Sigmoid colon (tissue), 7 donors: ENCODE data around the gene PIAS1. TPM values are rescaled to one million over a fixed set of nuclear protein-coding genes. Genes with fewer than 3 reads are reported as not detected.

ENCODE experiments used
- DNase-seq: peaks from one replicate; pipeline ENCODE4 v3.0.0-alpha.2; 2019
- H3K27ac ChIP-seq, 4 donors: fragments of 200-600 bp; sonication (generic); one replicate each; pipeline ENCODE4 v1.5.1; 2016 to 2019; ENCODE audit warnings: mild to moderate bottlenecking in 1 of 4
- H3K27me3 ChIP-seq, 3 donors: fragments of 200-600 bp; sonication (generic); one replicate each; pipeline ENCODE4 v1.5.1; 2019; ENCODE audit warnings: mild to moderate bottlenecking in 1 of 3
- H3K36me3 ChIP-seq, 4 donors: fragments of 200-600 bp; sonication (generic); one replicate each; pipeline ENCODE4 v1.5.1; 2016 to 2019
- H3K4me1 ChIP-seq, 4 donors: fragments of 200-600 bp; sonication (generic); one replicate each; pipeline ENCODE4 v1.5.1; 2017 to 2019
- H3K4me3 ChIP-seq, 4 donors: fragments of 200-600 bp; sonication (generic); one replicate each; pipeline ENCODE4 v1.5.1; 2017 to 2019; ENCODE audit warnings: mild to moderate bottlenecking in 2 of 4, moderate library complexity in 1 of 4
- H3K9me3 ChIP-seq, 4 donors: fragments of 200-600 bp in 3 of 4; sonication (generic) in 3 of 4; one replicate each; pipeline versions ENCODE4 v1.5.1 to v1.6.1; 2013 to 2019
- CTCF ChIP-seq, 4 experiments: fragments of 450-650 bp in 3 of 4; fragments of 200-600 bp in 1 of 4; IDR thresholded peaks; one replicate each; pipeline ENCODE4 v1.5.1; 2016 to 2019; ENCODE audit warnings: antibody characterized with exemption in 4 of 4, mild to moderate bottlenecking in 3 of 4, moderate library complexity in 2 of 4
- EP300 ChIP-seq, 4 donors: sonication (generic); formaldehyde crosslinking; IDR thresholded peaks; one replicate each; pipeline ENCODE4 v1.6.1; 2017; ENCODE audit warnings: antibody characterized with exemption in 4 of 4
- POLR2A ChIP-seq, 2 donors: fragments of 450-650 bp; IDR thresholded peaks; one replicate each; pipeline ENCODE4 v1.6.1; 2016; ENCODE audit warnings: antibody characterized with exemption in 2 of 2, mild to moderate bottlenecking in 2 of 2, moderate library complexity in 2 of 2
- POLR2AphosphoS5 ChIP-seq, 4 donors: sonication (generic); formaldehyde crosslinking; IDR thresholded peaks; one replicate each; pipeline ENCODE4 v1.6.1; 2017; ENCODE audit warnings: antibody characterized with exemption in 4 of 4
- WGBS, 2 donors: extraction: QIAGEN DNeasy Blood & Tissue Kit; methylation state at CpG; one replicate each; pipeline ENCODE4 v1.1.7; 2013; 5-methylcytosine and 5-hydroxymethylcytosine counted together
- intact Hi-C: fragments of 100-400 bp; cut with DNase I; formaldehyde crosslinking; loops from one replicate; pipeline ENCODE4 v1.15.1; 2023
- polyA plus RNA-seq, 3 donors: library from polyadenylated mRNA; stranded (reverse); fragments of 200-250 nt; gene quantifications; one replicate each; pipeline ENCODE4 v1.2.3, GENCODE V29; 2013
- total RNA-seq, 4 donors: library from RNA; depleted of rRNA; stranded (reverse); fragments of >200 nt; gene quantifications; one replicate each; pipeline ENCODE4 v1.1.0, GENCODE V29; 2016
- donor health status: healthy with polysubstance abuse.
- donor health status: Bipolar disorder and iron deficiency.
- donor health status: healthy.

PIAS1 gene
- total and polyA plus RNA-seq, 7 donors, result 7.2 to 75.4 (median 55.9) TPM

- Histone ChIP-seq H3K9me3 (peaks cover 0 to 2% (median 0%) of the 10 kb centered on the region in 4 donors), H3K4me1 (no peaks in the 10 kb centered on the region), H3K4me3 (no peak overlapping the region), H3K27ac (no peak overlapping the region), H3K27me3 (no peaks in the 10 kb centered on the region), H3K36me3 (no peaks in the 10 kb centered on the region)
- TF ChIP-seq POLR2AphosphoS5 (IDR thresholded peaks at IDR 0.05) (no peak), CTCF (IDR thresholded peaks at IDR 0.05) (no peak), POLR2A (IDR thresholded peaks at IDR 0.05) (no peak), EP300 (IDR thresholded peaks at IDR 0.05) (no peak)
- WGBS, 2 donors, result 92% methylated on average over 14 of the region's 14 CpGs
- intact Hi-C loops, result no loop called here
- no peak for DNase-seq
Observed at GRCh38 chr15:68045289-68046265, 8.5 kb upstream of the PIAS1 start.

- no peak for DNase-seq
- Histone ChIP-seq H3K27ac (no peak overlapping the region), H3K36me3 (no peaks in the 10 kb centered on the region), H3K4me3 (no peak overlapping the region), H3K9me3 (no peaks in the 10 kb centered on the region), H3K27me3 (no peaks in the 10 kb centered on the region), H3K4me1 (no peaks in the 10 kb centered on the region)
- TF ChIP-seq EP300 (IDR thresholded peaks at IDR 0.05) (no peak), CTCF (IDR thresholded peaks at IDR 0.05) (no peak), POLR2AphosphoS5 (IDR thresholded peaks at IDR 0.05) (no peak), POLR2A (IDR thresholded peaks at IDR 0.05) (no peak)
- WGBS, 2 donors, result 89 to 91% methylated on average over 3 of the region's 3 CpGs
- intact Hi-C loops, result no loop called here
Observed at GRCh38 chr15:68047826-68048225, 6.3 kb upstream of the PIAS1 start.

- no peak for TF ChIP-seq CTCF (IDR thresholded peaks at IDR 0.05)
- TF ChIP-seq POLR2AphosphoS5 (IDR thresholded peaks at IDR 0.05), result no peak
- TF ChIP-seq POLR2A (IDR thresholded peaks at IDR 0.05), result no peak
- intact Hi-C loops, result loop anchor here (5.0 to 10.0 kb wide), 2 partner anchors 164 to 189 kb away; no protein-coding TSS in a partner anchor
- no peak overlapping the region for H3K27ac ChIP-seq
- DNase-seq, result no peak
- WGBS, 2 donors, result 63 to 82% methylated on average over 2 of the region's 2 CpGs
- H3K4me1 ChIP-seq, result peaks cover 0 to 12% (median 12%) of the 10 kb centered on the region in 4 donors
- H3K27me3 ChIP-seq, result no peaks in the 10 kb centered on the region
- no peak overlapping the region for H3K4me3 ChIP-seq
- H3K36me3 ChIP-seq, result no peaks in the 10 kb centered on the region
- no peaks in the 10 kb centered on the region for H3K9me3 ChIP-seq
Observed at GRCh38 chr15:68051109-68051508, 3.0 kb upstream of the PIAS1 start.

- WGBS, 2 donors, result 93 to 98% methylated on average over 1 of the region's 1 CpG
- H3K9me3 ChIP-seq, result no peaks in the 10 kb centered on the region
- TF ChIP-seq POLR2A (IDR thresholded peaks at IDR 0.05) (no peak), POLR2AphosphoS5 (IDR thresholded peaks at IDR 0.05) (no peak), EP300 (IDR thresholded peaks at IDR 0.05) (no peak), CTCF (IDR thresholded peaks at IDR 0.05) (no peak)
- no peak for DNase-seq
- H3K4me3 ChIP-seq, result no peak overlapping the region
- H3K4me1 ChIP-seq, result peaks cover 0 to 20% (median 19%) of the 10 kb centered on the region in 4 donors
- H3K27ac ChIP-seq, result no peak overlapping the region
- intact Hi-C loops, result loop anchor here (5.0 to 10.0 kb wide), 2 partner anchors 163 to 190 kb away; no protein-coding TSS in a partner anchor
- no peaks in the 10 kb centered on the region for H3K27me3 ChIP-seq
- no peaks in the 10 kb centered on the region for H3K36me3 ChIP-seq
Observed at GRCh38 chr15:68051907-68052306, 2.2 kb upstream of the PIAS1 start.
